A375 (cell line): ENCODE measurements around the gene WTAP. TPM values are rescaled to one million over a fixed set of nuclear protein-coding genes. Genes with fewer than 3 reads are reported as not detected.

Experiments
- small RNA-seq: library from RNA; depleted of rRNA; stranded (forward); fragments of <200 nt; gene quantifications from one replicate; pipeline ENCODE3, GENCODE V24; 2014
- total RNA-seq: library from RNA; depleted of rRNA; stranded (reverse); fragments of >200 nt; shearing (Covaris generic); gene quantifications from 2 replicates; pipeline ENCODE4 v1.2.3, GENCODE V29; 2014; rRNA removed

WTAP gene
- total RNA-seq = 56.7 and 69.9 TPM in 2 replicates

DNA sequence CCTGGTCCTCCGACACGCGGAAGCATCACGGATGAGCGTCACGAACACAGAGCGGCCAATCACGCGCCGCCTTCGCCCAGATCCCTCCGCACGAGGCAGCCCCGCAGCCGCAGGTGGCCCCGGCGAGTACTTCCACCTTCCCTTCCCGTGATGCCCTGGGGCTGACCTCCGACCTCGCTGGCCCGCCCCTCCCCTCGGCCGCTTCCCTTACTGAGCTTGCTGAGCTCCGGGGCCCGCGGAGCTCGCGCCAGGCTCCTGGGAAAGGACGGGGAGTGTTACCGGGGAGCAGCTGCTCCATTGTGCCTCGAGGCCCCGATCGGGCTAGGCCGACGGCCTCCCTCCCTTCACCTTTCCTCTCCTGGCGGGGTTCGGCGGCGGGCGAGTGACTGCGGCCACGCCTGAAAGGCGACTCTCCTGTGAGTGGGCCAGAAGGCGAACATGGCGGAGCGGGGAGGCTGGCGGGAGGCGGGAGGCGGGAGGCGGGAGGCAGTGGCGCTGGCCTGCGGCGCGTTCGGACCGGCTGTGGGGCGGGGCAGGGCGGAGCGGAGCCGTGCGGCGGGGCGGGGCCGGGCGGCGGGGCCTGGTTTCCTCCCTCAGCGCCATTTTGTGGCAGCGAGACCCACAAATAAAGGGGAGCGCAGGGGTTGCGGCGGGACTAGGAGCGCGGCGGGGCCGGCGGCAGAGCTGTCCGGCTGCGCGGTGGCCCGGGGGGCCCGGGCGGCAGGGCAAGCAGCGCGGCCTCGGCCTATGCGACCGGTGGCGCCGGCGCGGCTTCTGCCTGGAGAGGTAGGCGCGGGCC, at the start of gene WTAP:
TSS of gene WTAP (plus strand) at position 589 of the 799 bp plus-strand sequence. CDS start 8,760 bp downstream, outside the sequence.

DNA sequence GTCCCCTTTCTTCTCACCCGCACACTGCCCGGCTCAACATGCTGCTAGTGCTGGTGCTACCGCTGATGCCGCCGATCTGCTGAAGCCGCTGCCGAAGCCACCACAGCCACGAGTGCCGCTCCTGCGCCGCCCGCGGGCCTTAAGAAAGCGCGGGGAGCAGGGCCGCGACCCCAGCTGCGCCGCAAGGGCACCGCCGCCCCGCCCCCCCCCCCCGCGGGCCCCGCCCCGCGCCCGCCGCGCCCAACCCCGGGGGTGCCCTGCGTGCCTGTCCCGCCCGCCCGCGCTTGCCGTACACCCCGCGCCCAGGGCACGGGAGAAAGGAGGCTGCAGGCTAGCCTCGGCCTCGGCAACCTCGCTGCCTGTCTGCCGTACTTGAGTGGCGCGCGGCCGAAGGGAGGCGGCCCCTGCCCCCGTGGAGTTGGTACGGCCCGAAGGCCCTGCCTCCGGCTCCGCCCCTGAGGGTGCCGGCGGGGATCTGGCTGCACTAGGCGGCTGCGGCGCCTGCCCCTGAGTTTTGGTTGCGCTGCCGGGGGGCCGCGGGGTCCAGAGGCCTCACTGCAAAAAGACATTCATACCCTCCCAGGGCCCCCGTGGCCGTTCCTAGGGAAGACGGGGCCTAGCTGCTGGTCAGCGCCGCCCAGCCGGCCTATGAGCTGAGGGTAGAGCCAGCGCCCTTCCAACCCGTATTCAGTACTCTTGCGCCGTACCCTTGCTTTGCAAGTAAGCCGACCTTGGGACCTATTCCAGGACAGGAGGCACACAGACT, 34.0 kb upstream of the WTAP start, which contains the start of gene SOD2:
TSS of gene SOD2 (minus strand) at position 114 of the 766 bp plus-strand sequence. CDS start at position 40, 74 bp downstream.

DNA sequence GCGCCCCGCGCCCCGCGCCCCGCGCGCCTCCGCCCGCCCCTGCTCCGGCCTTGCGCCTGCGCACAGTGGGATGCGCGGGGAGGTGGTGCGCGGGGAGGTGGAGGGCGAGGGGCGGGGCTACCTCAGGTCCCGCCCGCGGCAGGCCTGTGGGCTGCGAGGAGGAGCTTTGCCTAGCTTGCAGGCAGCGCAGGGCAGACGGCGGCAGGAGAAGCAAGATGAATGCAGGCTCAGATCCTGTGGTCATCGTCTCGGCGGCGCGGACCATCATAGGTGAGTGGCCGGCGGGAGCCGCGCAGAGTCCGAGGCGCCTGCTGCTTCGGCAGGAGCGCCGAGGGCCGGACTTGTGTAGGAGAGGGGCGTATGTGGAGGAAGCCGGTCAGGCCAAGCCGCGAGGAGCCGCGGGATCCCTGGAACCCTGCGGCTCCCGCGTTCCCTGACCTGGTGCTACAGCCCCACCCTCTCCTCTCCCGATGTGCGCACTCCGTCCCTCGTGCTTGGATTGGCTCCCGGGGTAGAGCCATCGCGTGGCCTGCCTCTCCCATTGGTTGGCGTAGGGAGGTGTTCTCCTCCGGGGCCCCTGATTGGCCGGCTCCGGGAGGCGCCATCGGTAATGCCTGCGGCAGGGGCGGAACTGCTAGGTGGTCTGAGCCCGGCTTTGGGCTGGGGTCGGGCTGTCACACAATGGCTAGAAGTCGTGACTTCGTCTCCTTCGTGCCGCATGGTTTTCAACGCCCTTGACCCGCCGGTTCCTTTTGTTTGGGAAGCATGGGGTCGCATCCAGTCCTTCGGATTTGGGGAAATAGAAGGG, 34.8 kb downstream of the WTAP start, which contains the start of gene ACAT2:
TSS of gene ACAT2 (plus strand) at position 173 of the 808 bp plus-strand sequence. CDS start at position 216, 43 bp downstream.

DNA sequence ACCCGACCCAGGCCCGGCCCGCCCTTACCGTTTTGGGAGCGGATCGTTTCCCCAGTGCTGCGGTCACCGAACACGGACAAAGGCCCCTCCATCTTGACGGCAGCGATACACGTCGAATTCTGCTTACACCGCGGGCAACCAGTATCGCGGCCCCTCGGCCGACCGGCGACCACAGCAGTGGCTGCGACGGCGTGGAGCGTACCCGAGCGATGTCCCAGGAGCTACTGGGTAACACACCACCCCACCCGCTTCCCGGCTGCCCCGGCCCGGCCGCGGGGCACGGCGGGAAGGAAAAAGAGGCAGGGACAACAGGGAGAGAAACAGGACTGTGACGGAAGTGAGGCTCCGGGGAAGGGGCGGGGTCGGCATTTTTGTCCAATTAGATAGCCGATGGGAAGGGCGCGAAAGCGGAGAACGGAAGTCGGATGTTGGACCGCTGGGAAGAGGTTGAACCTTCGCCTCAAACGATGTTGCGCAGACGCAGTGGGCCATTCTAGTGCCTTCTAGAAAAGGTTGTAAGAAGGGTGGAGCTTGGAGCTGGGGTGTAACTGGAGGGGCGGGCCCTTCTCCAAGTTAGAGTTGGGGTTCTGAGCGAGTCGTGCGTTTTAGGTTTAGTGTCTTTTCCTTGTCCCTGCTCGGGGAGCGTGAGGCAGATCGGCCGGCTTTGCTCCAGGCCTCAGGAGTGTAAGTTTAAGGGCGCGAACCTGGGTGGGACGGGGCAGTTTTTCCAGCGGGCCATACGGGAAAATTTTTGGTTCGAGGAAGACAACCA, 62.3 kb downstream of the WTAP start, which contains the start of gene TCP1:
TSS of gene TCP1 (minus strand) at position 226 of the 772 bp plus-strand sequence. CDS start at position 92, 134 bp downstream.

DNA sequence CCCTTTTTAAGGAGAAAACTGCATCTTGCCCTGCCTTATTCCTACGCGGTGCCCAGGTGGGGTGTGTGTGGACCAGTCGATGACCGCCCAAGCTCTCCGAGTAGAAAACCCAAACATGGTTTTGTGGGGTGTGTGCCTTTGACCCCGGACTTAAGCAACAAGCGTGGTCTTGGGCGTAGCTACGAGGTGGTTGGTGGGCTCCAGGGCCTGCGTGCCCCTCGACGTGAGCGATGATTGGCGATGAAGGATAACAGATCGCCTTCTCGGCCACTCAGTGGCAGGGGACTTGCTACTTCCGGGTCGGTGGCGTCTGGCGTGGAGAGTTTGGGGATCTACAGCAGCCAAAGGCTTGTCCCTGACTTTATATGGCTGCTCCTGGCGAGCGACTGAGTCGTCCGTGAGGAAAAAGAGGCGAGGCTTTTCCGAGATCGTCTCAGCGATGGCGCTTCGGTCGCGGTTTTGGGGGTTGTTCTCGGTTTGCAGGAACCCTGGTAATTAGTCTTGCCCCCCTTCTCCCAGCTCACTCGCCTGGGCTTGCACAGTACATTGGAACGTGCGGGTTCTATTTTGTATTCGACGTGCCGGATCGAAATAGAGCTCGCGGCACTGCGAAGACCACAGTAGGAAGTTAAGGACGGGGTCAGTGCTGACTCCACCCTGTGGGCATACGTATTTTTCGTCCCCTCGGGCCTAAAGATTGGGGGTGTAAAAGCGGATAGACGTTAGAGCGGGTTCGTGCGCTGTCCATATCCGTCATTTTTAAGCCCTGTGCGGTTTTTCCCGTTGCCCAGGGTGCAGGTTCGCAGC, 63.0 kb downstream of the WTAP start, which contains the start of gene MRPL18:
TSS of gene MRPL18 (plus strand) at position 319 of the 807 bp plus-strand sequence. CDS start at position 440, 121 bp downstream.

DNA sequence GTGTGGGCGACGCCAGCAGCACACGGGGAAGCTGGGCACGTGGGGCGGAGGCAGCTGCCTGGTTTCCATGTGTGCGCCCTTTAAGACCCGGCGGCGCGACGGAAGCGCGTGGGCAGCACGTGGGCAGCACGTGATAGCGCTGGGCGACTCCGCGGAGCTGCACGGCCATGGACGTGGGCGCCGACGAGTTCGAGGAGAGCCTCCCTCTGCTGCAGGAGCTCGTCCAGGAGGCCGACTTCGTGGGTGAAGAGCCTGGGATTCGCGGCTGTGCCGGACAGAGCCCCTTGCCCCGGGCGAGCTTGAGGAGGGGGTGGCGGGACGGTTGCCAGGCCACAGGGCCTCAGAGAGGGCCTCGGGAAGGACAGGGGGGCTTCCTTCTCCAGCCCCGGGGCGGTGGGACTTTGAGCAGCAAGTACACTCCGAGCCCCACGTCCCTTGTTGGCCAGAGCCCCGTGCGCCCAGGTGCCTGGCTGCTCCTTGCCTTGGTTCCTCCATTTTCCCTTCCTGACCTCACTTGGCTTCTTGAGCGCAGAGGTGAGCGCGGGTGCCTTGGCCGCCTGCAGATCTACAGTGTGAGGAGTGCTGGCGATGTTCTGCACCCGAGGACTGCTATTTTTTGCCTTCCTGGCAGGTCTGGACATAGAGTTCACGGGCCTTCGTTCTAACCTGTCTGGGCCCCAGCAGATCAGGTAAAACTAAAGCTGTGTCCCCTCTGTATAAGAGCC, 73.0 kb downstream of the WTAP start, which contains the start of gene PNLDC1:
TSS of gene PNLDC1 (plus strand) at position 136 of the 725 bp plus-strand sequence. CDS start at position 168, 32 bp downstream.

Small RNA genes lying within 50 kb of the gene (small RNA-seq; reads per million reads assigned to genes)
- gene RNU4ATAC18P = not detected
- 27.9 reads per million, percentile 93 among the genes with 10 or more reads in this experiment for gene SNORA20
- not detected for gene SNORA29

Other genes with a start within 250 kb of the WTAP start
- 36.0 and 43.2 TPM in 2 replicates for gene SOD2, start 34.3 kb upstream of the WTAP start, total RNA-seq
- 14.0 and 26.5 TPM in 2 replicates for gene ACAT2, start 34.5 kb downstream of the WTAP start, total RNA-seq
- gene TCP1, start 62.1 kb downstream of the WTAP start, total RNA-seq = 216 and 275 TPM in 2 replicates
- 88.8 and 92.5 TPM in 2 replicates for gene MRPL18, start 63.0 kb downstream of the WTAP start, total RNA-seq
- not detected in 2 replicates for gene PNLDC1, start 72.8 kb downstream of the WTAP start, total RNA-seq
- not detected in 2 replicates for gene MAS1, start 163.5 kb downstream of the WTAP start, total RNA-seq
- 33.0 and 40.7 TPM in 2 replicates for gene IGF2R, start 241.6 kb downstream of the WTAP start, total RNA-seq